ENCODE measurements around the gene ZFPM1. TPM values are rescaled to one million over a fixed set of nuclear protein-coding genes. Genes with fewer than 3 reads are reported as not detected.
"Not testable (repeated sequence)": the region's sequence is repeated elsewhere in the genome, so short reads cannot be mapped to it uniquely, and the experiment has no call there.

ZFPM1 gene
- total RNA-seq, 3 donors from 2014 or later = 0.32 to 2.9 (median 2.3) TPM

DNA sequence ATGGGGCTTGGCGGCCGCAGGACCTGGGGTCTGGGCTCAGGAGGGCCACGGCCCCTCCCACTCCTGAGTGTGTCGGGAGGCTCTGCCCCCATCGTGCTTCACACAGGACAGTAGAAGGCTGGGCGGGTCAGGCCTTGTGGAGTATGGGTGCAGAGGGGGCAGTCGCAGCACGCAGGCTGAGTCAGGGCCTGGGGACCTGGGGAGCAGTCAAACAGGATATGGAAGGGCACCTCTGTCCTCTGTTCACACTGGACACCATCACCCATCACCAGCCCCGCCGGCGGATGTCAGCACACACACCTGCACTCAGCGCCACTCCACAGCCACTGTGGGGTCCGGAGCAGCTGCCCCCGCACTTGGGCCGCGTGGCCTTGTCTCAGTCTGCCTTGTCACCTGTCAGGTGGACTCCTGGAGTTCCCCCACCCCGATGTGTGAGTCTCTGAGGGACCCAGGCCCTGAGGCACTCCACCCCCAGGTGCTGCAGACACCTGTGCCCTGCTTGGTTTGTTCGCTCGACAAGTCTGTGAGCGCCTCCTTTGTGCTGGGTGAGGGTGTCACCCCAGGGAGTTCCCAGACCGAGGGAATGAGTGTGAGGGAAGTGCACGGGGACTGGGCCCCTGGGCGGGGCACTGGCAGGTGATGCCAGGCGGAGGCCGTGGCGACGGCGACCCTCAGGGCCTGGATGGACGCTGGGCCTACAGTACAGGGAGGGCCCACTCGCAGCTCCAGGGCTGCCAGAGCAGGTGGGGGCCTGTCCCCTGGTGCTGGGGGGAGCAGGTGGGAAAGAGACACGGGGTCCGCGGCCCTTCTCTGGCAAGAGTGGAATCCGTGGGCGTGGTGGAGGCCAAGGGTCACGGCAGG, 31.7 kb downstream of the ZFPM1 start:
- Histone ChIP-seq H3K27me3 (no peaks in the 10 kb centered on the region), H3K27ac (no peak overlapping the region), H3K4me3 (no peak overlapping the region), H3K36me3 (no peaks in the 10 kb centered on the region), H3K4me1 (no peaks in the 10 kb centered on the region), H3K9me3 (no peaks in the 10 kb centered on the region)
- intact Hi-C loops (cut with DNase I; ENCODE audit: low total_unique reads) = no loop called here
- DNase-seq (ENCODE audit: low spot score in 2 of 2) = no peak
- TF ChIP-seq POLR2A (IDR thresholded peaks at IDR 0.05) = no peak

DNA sequence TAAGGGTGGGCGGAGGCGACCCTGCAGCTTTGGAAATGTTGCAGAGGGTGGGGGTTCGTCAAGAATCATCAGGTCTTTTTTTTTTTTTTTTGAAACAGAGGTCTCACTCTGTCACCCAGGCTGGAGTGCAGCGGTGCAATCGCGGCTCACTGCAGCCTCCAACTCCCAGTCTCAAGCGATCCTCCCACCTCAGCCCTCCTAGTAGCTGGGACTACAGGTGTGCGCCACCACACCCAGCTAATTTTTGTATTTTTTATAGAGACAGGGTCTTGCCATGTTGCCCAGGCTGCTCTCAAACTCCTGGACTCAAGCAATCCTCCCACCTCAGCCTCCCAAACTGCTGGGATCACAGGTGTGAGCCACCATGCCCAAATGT, 32.3 kb downstream of the ZFPM1 start:
- H3K36me3 ChIP-seq; intact Hi-C loops (cut with DNase I; ENCODE audit: low total_unique reads); DNase-seq (ENCODE audit: low spot score in 2 of 2); H3K4me1 ChIP-seq; H3K27me3 ChIP-seq; H3K9me3 ChIP-seq; H3K4me3 ChIP-seq; H3K27ac ChIP-seq: not testable (repeated sequence)

DNA sequence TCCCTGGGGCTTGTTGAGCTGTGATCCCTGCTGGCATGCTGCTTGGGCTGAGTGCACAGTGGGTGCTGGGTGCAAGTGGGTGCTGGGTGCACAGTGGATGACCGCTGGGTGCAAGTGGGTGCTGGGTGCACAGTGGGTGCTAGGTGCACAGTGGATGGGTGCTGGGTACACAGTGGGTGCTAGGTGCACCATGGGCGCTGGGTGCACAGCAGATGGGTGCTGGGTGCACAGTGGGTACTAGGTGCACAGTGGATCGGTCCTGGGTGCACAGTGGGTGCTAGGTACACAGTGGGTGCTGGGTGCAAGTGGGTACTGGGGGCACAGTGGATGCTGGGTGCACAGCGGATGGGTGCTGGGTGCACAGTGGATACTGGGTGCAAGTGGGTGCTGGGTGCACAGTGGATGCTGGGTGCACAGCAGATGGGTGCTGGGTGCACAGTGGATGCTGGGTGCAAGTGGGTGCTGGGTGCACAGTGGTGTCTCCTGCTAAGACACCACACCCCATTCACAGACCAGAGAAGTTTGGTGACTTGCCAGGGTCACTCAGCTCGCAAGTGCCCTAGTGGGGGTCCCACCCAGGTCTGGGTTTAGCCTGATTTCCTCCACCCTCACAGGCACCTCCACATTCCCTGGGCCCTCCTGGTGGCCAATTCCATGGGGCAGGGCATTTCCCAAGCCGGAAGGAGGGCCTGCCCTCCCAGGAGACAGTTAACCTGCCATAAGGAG, 33.5 kb downstream of the ZFPM1 start:
- intact Hi-C loops (cut with DNase I; ENCODE audit: low total_unique reads) = no loop called here
- H3K4me3 ChIP-seq = no peak overlapping the region
- no peaks in the 10 kb centered on the region for H3K4me1 ChIP-seq
- TF ChIP-seq, protein P1, sequence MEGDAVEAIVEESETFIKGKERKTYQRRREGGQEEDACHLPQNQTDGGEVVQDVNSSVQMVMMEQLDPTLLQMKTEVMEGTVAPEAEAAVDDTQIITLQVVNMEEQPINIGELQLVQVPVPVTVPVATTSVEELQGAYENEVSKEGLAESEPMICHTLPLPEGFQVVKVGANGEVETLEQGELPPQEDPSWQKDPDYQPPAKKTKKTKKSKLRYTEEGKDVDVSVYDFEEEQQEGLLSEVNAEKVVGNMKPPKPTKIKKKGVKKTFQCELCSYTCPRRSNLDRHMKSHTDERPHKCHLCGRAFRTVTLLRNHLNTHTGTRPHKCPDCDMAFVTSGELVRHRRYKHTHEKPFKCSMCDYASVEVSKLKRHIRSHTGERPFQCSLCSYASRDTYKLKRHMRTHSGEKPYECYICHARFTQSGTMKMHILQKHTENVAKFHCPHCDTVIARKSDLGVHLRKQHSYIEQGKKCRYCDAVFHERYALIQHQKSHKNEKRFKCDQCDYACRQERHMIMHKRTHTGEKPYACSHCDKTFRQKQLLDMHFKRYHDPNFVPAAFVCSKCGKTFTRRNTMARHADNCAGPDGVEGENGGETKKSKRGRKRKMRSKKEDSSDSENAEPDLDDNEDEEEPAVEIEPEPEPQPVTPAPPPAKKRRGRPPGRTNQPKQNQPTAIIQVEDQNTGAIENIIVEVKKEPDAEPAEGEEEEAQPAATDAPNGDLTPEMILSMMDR (IDR thresholded peaks at IDR 0.05) = no peak
- TF ChIP-seq POLR2AphosphoS5 (IDR thresholded peaks at IDR 0.05) (no peak), POLR2A (IDR thresholded peaks at IDR 0.05) (no peak)
- H3K9me3 ChIP-seq = no peaks in the 10 kb centered on the region
- no peak overlapping the region for H3K27ac ChIP-seq
- no peaks in the 10 kb centered on the region for H3K36me3 ChIP-seq
- no peak for DNase-seq (ENCODE audit: low spot score in 2 of 2)
- H3K27me3 ChIP-seq = no peaks in the 10 kb centered on the region

DNA sequence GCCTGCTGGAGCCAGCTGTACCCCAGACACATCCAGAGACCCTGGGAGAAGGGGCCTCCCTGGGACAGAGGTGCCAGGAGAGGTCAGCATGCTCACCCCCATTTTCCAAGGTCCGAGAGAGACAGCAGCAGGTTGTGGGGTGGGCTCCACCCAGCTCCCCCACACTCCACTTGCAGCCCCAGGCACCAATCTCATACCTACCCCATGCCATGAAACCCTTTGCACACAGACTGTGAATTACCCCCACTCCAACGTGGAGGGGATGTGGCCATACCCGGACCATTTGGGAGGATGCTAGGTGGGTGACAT, 34.0 kb downstream of the ZFPM1 start:
- H3K4me3 ChIP-seq = no peak overlapping the region
- no peak for TF ChIP-seq POLR2AphosphoS5 (IDR thresholded peaks at IDR 0.05)
- no peak for TF ChIP-seq POLR2A (IDR thresholded peaks at IDR 0.05)
- TF ChIP-seq, protein P1 (IDR thresholded peaks at IDR 0.05) = no peak
- no peaks in the 10 kb centered on the region for H3K4me1 ChIP-seq
- H3K27me3 ChIP-seq = no peaks in the 10 kb centered on the region
- H3K36me3 ChIP-seq = no peaks in the 10 kb centered on the region
- intact Hi-C loops (cut with DNase I; ENCODE audit: low total_unique reads) = no loop called here
- H3K9me3 ChIP-seq = no peaks in the 10 kb centered on the region
- H3K27ac ChIP-seq = no peak overlapping the region
- DNase-seq (ENCODE audit: low spot score in 2 of 2) = no peak

DNA sequence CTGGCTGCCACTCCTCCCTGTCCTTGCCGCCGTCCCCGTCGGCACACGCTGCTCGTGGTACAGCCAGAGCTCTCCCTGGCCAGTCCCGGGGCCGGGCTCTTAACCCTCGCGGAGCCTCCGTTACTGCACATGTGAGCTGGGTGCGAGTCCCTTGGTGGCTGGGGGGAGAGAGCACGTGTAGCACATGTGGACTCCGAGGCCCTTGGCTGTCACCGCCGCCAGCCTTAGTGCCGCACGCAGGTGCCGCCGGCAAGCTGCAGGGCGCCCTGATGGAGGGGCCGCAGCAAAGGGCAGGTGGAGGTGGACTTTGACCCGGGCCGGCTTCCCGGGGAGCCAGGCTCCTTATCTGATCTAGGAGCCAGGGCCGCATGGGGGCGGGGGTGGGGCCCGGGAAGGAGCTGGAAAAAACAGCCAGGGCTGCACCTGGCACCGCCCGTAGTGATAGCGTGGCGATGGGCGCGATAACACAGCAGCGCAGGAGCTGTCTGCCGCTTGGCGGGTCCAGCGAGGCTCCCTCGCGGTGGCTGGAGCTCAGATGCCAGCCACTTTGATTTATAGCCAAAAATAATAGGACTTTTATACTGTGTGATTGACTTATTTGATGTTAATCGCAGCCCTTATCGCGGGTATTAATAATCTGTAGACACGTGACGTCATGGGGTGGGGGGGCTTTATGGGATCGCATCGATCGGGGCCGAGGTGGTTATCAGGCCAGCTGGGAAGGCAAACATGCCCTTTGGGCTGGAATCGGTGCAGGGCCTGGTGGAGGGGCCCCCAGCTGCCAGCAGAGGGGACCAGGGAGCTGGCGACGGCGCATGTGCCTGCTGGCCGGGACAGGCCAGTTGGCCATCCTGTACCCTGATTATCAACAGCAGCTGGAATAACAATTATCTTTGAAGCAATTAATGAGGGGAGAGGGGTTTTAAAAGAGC, 35.1 kb downstream of the ZFPM1 start:
- Histone ChIP-seq H3K9me3 (no peaks in the 10 kb centered on the region), H3K27me3 (no peaks in the 10 kb centered on the region), H3K36me3 (no peaks in the 10 kb centered on the region), H3K27ac (no peak overlapping the region), H3K4me1 (no peaks in the 10 kb centered on the region), H3K4me3 (no peak overlapping the region)
- TF ChIP-seq POLR2AphosphoS5 (IDR thresholded peaks at IDR 0.05) = no peak
- no peak for TF ChIP-seq POLR2A (IDR thresholded peaks at IDR 0.05)
- TF ChIP-seq, protein P1 (IDR thresholded peaks at IDR 0.05) = no peak
- no peak for DNase-seq (ENCODE audit: low spot score in 2 of 2)
- intact Hi-C loops (cut with DNase I; ENCODE audit: low total_unique reads) = no loop called here
